K562 (cell line): ENCODE results near the gene RBM5. TPM values are rescaled to one million over a fixed set of nuclear protein-coding genes. Genes with fewer than 3 reads are reported as not detected.

ENCODE experiments used
- ATAC-seq: fragments of 200-7000 bp; cut with Tn5 transposase; 3 replicates; pipeline ENCODE4 v1.9.1; 2020; ENCODE audit warnings: moderate library complexity
- BruUV-seq: library from RNA; stranded (reverse); fragments of 400-500 nt; replicated peaks from 2 replicates; lab custom pipeline; 2021; lab: Mats Ljungman, UMichigan
- CTCF ChIA-PET: fragments of 300-600 bp; formaldehyde crosslinking; extraction: SDS; loops from one replicate; lab custom pipeline; 2021; ENCODE audit warnings: low intra/inter-chr PET ratio; lab: Yijun Ruan, JAX
- POLR2A ChIA-PET: fragments of 300-600, 350-650 bp; sonication (Branson Sonifier 250); formaldehyde crosslinking; extraction: SDS; loops from one replicate; lab custom pipeline; 2021; ENCODE audit warnings: antibody characterized with exemption, inconsistent platforms; lab: Yijun Ruan, JAX
- DNase-seq, 4 experiments: peaks; one replicate each; pipeline versions ENCODE4 v3.0.0 to v3.0.0-alpha.2; 2011 to 2018; ENCODE audit warnings: low spot score in 3 of 4, mixed read lengths in 3 of 4; ENCODE audit errors: extremely low read depth in 1 of 4
- FAIRE-seq: peaks from 2 replicates; lab custom pipeline; 2011; peaks lifted over from hg19 to GRCh38; lab: Jason Lieb, UNC
- H2AFZ ChIP-seq: 2 replicates; pipeline ENCODE4 v1.6.0; 2011; ENCODE audit warnings: low read depth, low read length, control low read depth, inconsistent platforms
- H3K27ac ChIP-seq: fragments of 200-600 bp; 3 replicates; pipeline ENCODE4 v1.8.0; 2011; ENCODE audit warnings: low read depth, mild to moderate bottlenecking, control low read depth, inconsistent platforms, low read length, moderate library complexity, mixed read lengths; ENCODE audit errors: extremely low read depth
- H3K27me3 ChIP-seq, 2 experiments: fragments of 300-600 bp in 1 of 2; 2 replicates in 1 of 2; 3 replicates in 1 of 2; pipeline versions ENCODE4 v1.6.0 to v1.8.0; 2011; ENCODE audit warnings: inconsistent platforms in 2 of 2, low read length in 2 of 2, mild to moderate bottlenecking in 1 of 2, mixed read lengths in 1 of 2, moderate library complexity in 1 of 2; ENCODE audit not compliant: control insufficient read depth in 2 of 2, insufficient read depth in 2 of 2
- H3K36me3 ChIP-seq: fragments of 300-600 bp; 3 replicates; pipeline ENCODE4 v1.8.0; 2011; ENCODE audit warnings: mild to moderate bottlenecking, low read length, inconsistent platforms; ENCODE audit not compliant: control insufficient read depth, insufficient read depth
- H3K4me1 ChIP-seq, 2 experiments: fragments of 200-600 bp in 1 of 2; replicated peaks in 1 of 2; 2 replicates in 1 of 2; 3 replicates in 1 of 2; pipeline versions ENCODE4 v1.5.1 to v1.8.0; 2011; ENCODE audit warnings: inconsistent platforms in 2 of 2, low read length in 2 of 2, mild to moderate bottlenecking in 1 of 2, mixed read lengths in 1 of 2, moderate library complexity in 1 of 2; ENCODE audit not compliant: control insufficient read depth in 2 of 2, insufficient read depth in 2 of 2
- H3K4me2 ChIP-seq: 2 replicates; pipeline ENCODE4 v1.6.1; 2011; ENCODE audit warnings: low read length, control low read depth, inconsistent platforms, mixed read lengths; ENCODE audit not compliant: insufficient read depth
- H3K4me3 ChIP-seq: fragments of 200-600 bp; sonication (generic), shearing (Covaris generic); 2 replicates; pipeline ENCODE4 v1.5.1; 2016; ENCODE audit warnings: control low read depth, inconsistent platforms
- H3K79me2 ChIP-seq: fragments of 200-600 bp; 3 replicates; pipeline ENCODE4 v1.8.0; 2011; ENCODE audit warnings: low read length, inconsistent platforms; ENCODE audit not compliant: control insufficient read depth, insufficient read depth
- H3K9ac ChIP-seq, 2 experiments: 2 replicates each; pipeline versions ENCODE4 v1.6.0 to v1.6.1; 2011; ENCODE audit warnings: low read depth in 2 of 2, low read length in 2 of 2, control low read depth in 1 of 2, inconsistent platforms in 1 of 2, mild to moderate bottlenecking in 1 of 2, mixed read lengths in 1 of 2; ENCODE audit not compliant: insufficient read depth in 1 of 2
- H3K9me1 ChIP-seq: one replicate; pipeline ENCODE4 v1.6.0; 2011; ENCODE audit warnings: inconsistent platforms, mild to moderate bottlenecking, low read length, moderate library complexity; ENCODE audit not compliant: control insufficient read depth, insufficient read depth
- H3K9me3 ChIP-seq: replicated peaks from 2 replicates; pipeline ENCODE4 v1.5.1; 2011; ENCODE audit warnings: low read depth, low read length, inconsistent platforms; ENCODE audit not compliant: control insufficient read depth, insufficient read depth
- H4K20me1 ChIP-seq: replicated peaks from 2 replicates; pipeline ENCODE4 v1.6.1; 2011; ENCODE audit warnings: low read length, inconsistent platforms, mixed read lengths; ENCODE audit not compliant: control insufficient read depth, insufficient read depth
- KDM4B ChIP-seq, 2 experiments: fragments of 450-650 bp in 1 of 2; sonication (generic) in 1 of 2; IDR thresholded peaks; 2 replicates each; pipeline ENCODE4 v1.6.1; 2016 to 2017; ENCODE audit warnings: borderline replicate concordance in 2 of 2, antibody characterized with exemption in 1 of 2, low read depth in 1 of 2, mild to moderate bottlenecking in 1 of 2
- MEF2D ChIP-seq: conservative IDR thresholded peaks from 2 replicates; pipeline ENCODE4 v1.6.1; 2016; ENCODE audit warnings: low read depth, missing genetic modification characterization, missing compliant biosample characterization
- NRF1 ChIP-seq, 2 experiments: fragments of 450-650 bp; IDR thresholded peaks in 1 of 2; conservative IDR thresholded peaks in 1 of 2; 2 replicates each; pipeline ENCODE4 v1.6.1; 2014; ENCODE audit warnings: mild to moderate bottlenecking in 2 of 2
- PHF8 ChIP-seq: fragments of 200-600 bp; sonication (generic); IDR thresholded peaks from 2 replicates; pipeline ENCODE4 v1.6.1; 2012; ENCODE audit warnings: mixed run types, mild to moderate bottlenecking, inconsistent platforms, low read length, moderate library complexity, borderline replicate concordance
- RBM14 ChIP-seq: fragments of 200-400 bp; formaldehyde crosslinking; IDR thresholded peaks from 2 replicates; pipeline ENCODE4 v1.6.1; 2018; ENCODE audit warnings: low read depth, mild to moderate bottlenecking, low read length, moderate library complexity, borderline replicate concordance; ENCODE audit not compliant: insufficient read depth
- SRSF9 ChIP-seq: fragments of 200-400 bp; formaldehyde crosslinking; IDR thresholded peaks from 2 replicates; pipeline ENCODE4 v1.6.1; 2017; ENCODE audit warnings: low read depth, low read length, borderline replicate concordance
- TFAM ChIP-seq: fragments of 250-450 bp; sonication (Bioruptor Pico); conservative IDR thresholded peaks from 2 replicates; pipeline ENCODE4 v1.5.0; 2021; ENCODE audit warnings: mild to moderate bottlenecking, moderate library complexity
- TGIF2 ChIP-seq: sonication (generic); formaldehyde crosslinking; IDR thresholded peaks from 2 replicates; pipeline ENCODE4 v1.8.1; 2022; ENCODE audit warnings: mild to moderate bottlenecking, missing genetic modification reagents, moderate library complexity
- YY1 ChIP-seq, 3 experiments: IDR thresholded peaks; 2 replicates each; pipeline ENCODE4 v1.6.1; 2011; ENCODE audit warnings: low read length in 2 of 3, mild to moderate bottlenecking in 2 of 3, moderate library complexity in 2 of 3, borderline replicate concordance in 1 of 3, control low read depth in 1 of 3, low read depth in 1 of 3; ENCODE audit not compliant: insufficient read depth in 3 of 3, insufficient replicate concordance in 2 of 3, control insufficient read depth in 1 of 3, insufficient read length in 1 of 3; ENCODE audit errors: extremely low read depth in 1 of 3
- ZNF75A ChIP-seq: fragments of 450-650 bp; formaldehyde crosslinking; IDR thresholded peaks from 2 replicates; pipeline ENCODE4 v1.4.0; 2020; ENCODE audit warnings: mild to moderate bottlenecking
- ZNF764 ChIP-seq: fragments of 250-450 bp; sonication (Bioruptor Pico); IDR thresholded peaks from 2 replicates; pipeline ENCODE4 v1.4.0; 2020; ENCODE audit warnings: low read depth, mild to moderate bottlenecking, moderate library complexity
- WGBS: fragments of 100-300 bp; shearing (Covaris generic); methylation state at CpG from one replicate; pipeline ENCODE4 v1.1.6; 2016; ENCODE audit warnings: low coverage, mixed read lengths; ENCODE audit not compliant: insufficient coverage; ENCODE audit errors: missing lambda C conversion rate; 5-methylcytosine and 5-hydroxymethylcytosine counted together
- in situ Hi-C: fragments of 300-500 bp; cut with MboI; formaldehyde crosslinking; loops from 4 replicates; pipeline ENCODE4 v1.15.0; 2018; ENCODE audit warnings: inconsistent platforms, mixed read lengths
- intact Hi-C: fragments of 100-400 bp; cut with micrococcal nuclease; formaldehyde crosslinking; loops from 2 replicates; pipeline ENCODE4 v1.14.2; 2022
- polyA plus RNA-seq, 8 experiments: library from polyadenylated mRNA; depleted of rRNA in 4 of 8; stranded (reverse) in 5 of 8; unstranded in 3 of 8; fragments of >200 nt; fragmentation: Nextera tagmentation in 2 of 8; fragmentation: Illumina TruSeq in 1 of 8; extraction: Ambion mirVana in 2 of 8; extraction: Trizol in 1 of 8; gene quantifications; 2 replicates each; pipeline versions ENCODE4 v1.2.1 to v1.2.3, GENCODE V29; 2011 to 2014; ENCODE audit warnings: inconsistent platforms in 1 of 8, missing spikeins in 1 of 8
- total RNA-seq, 7 experiments: library from RNA; depleted of rRNA in 6 of 7; stranded (reverse); fragments of >200 nt in 6 of 7; fragmentation: Illumina TruSeq in 2 of 7; extraction: Trizol in 2 of 7; gene quantifications; 2 replicates each; pipeline versions ENCODE4 v1.2.1 to v1.2.3, GENCODE V29; 2011 to 2021; ENCODE audit warnings: low replicate concordance in 1 of 7

Gene RBM5
- total and polyA plus RNA-seq, 9 of the 15 experiments (the other 6 are each of a cell fraction or from before 2014, with no cell fraction given): 24.5 to 153 (median 81.6) TPM

DNA sequence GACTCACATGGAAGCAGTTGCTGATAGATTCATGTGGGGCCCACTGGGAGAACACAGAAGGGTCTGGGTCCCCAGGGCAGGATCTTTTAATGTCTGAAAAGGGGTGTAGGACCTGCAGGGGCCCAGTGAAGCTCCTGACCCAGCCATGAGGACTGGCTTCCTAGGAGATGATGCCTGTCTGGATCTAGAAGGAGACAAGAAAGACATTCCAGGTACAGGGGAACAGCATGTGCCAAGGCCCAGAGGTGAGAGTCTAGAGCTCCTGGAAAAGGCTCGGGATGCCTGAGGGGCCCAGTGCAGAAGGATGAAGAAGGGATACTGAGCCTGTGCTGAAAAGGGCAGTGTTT lies 61.7 kb downstream of the RBM5 start:
- H3K9me1 ChIP-seq: no peaks in the 10 kb centered on the region
- POLR2A ChIA-PET: interaction anchor here (0.6 to 1.7 kb wide), 3 partner anchors 15 to 60 kb away, joined by 3 to 5 read pairs (median 3); no protein-coding TSS in a partner anchor
- H3K9me3 ChIP-seq: no peaks in the 10 kb centered on the region
- no peaks in the 10 kb centered on the region for H3K79me2 ChIP-seq
- no peak for ATAC-seq
- no peaks in the 10 kb centered on the region for H3K36me3 ChIP-seq
- FAIRE-seq: no peak
- no peak overlapping the region for H3K4me2 ChIP-seq
- no peak for TF ChIP-seq NRF1 (conservative IDR thresholded peaks at IDR 0.05 in 1 of 2, IDR thresholded peaks at IDR 0.05 in 1 of 2)
- TF ChIP-seq YY1 (IDR thresholded peaks at IDR 0.05; ENCODE audit: borderline replicate concordance in 1 of 3, control insufficient read depth in 1 of 3, extremely low read depth in 1 of 3, insufficient read depth in 3 of 3, insufficient read length in 1 of 3, insufficient replicate concordance in 2 of 3, low read depth in 1 of 3, low read length in 2 of 3): no peak
- no peak for TF ChIP-seq RBM14
- TF ChIP-seq MEF2D (tag): no peak
- TF ChIP-seq TFAM (CRISPR knock-in tag): no peak
- no peak for TF ChIP-seq TGIF2
- no peak for TF ChIP-seq ZNF764 (CRISPR knock-in tag)
- no peak for TF ChIP-seq KDM4B (IDR thresholded peaks at IDR 0.05; ENCODE audit: borderline replicate concordance in 2 of 2, low read depth in 1 of 2)
- TF ChIP-seq PHF8: no peak
- no peak for TF ChIP-seq SRSF9
- no peak for TF ChIP-seq ZNF75A (CRISPR knock-in tag)
- no peak overlapping the region for H3K4me3 ChIP-seq
- H2AFZ ChIP-seq: no peak overlapping the region
- H3K4me1 ChIP-seq: peaks cover 0 to 16% of the 10 kb centered on the region in 2 experiments; a peak in 2 of 5 replicates
- 60% methylated on average over 1 of the region's 1 CpG for WGBS
- H4K20me1 ChIP-seq: no peaks in the 10 kb centered on the region
- DNase-seq: no peak
- in situ Hi-C loops (no loop called here), intact Hi-C loops (no loop called here)
- CTCF ChIA-PET: no interaction called here
- no TSS peak for BruUV-seq
- no peak overlapping the region for H3K9ac ChIP-seq
- H3K27me3 ChIP-seq: no peaks in the 10 kb centered on the region
- no peak overlapping the region for H3K27ac ChIP-seq
